Large intestine (tissue), 3 donors: ENCODE results near the gene VPS39. TPM values are rescaled to one million over a fixed set of nuclear protein-coding genes. Genes with fewer than 3 reads are reported as not detected.

Experiments
- DNase-seq, 2 donors: peaks; one replicate each; pipeline versions ENCODE4 v3.0.0 to v3.0.0-alpha.2; 2013
- H3K27ac ChIP-seq: one replicate; pipeline ENCODE4 v1.5.1; 2013; ENCODE audit warnings: low read length
- H3K27me3 ChIP-seq: 2 replicates; pipeline ENCODE4 v1.6.1; 2013; ENCODE audit warnings: low read length; ENCODE audit not compliant: control insufficient read depth, insufficient read depth
- H3K36me3 ChIP-seq: 2 replicates; pipeline ENCODE4 v1.6.1; 2013; ENCODE audit warnings: low read length; ENCODE audit not compliant: control insufficient read depth, insufficient read depth
- H3K4me1 ChIP-seq: one replicate; pipeline ENCODE4 v1.6.1; 2013; ENCODE audit warnings: low read length; ENCODE audit not compliant: control insufficient read depth, insufficient read depth
- H3K4me3 ChIP-seq: one replicate; pipeline ENCODE4 v1.5.1; 2013; ENCODE audit warnings: low read length
- H3K9me3 ChIP-seq: one replicate; pipeline ENCODE4 v1.6.1; 2013; ENCODE audit warnings: mild to moderate bottlenecking, low read depth, low read length, moderate library complexity; ENCODE audit not compliant: control insufficient read depth
- WGBS: methylation state at CpG from one replicate; pipeline ENCODE4 v1.1.5; 2013; ENCODE audit warnings: low lambda C conversion rate; ENCODE audit not compliant: insufficient coverage; 5-methylcytosine and 5-hydroxymethylcytosine counted together
- polyA plus RNA-seq: library from polyadenylated mRNA; unstranded; fragments of 120-200 nt; gene quantifications from one replicate; pipeline ENCODE4 v1.2.1, GENCODE V29; 2013

The VPS39 gene
- polyA plus RNA-seq, 1 donor, result 59.6 TPM

GRCh38 chr15:42147431-42147735 is 60.7 kb downstream of the VPS39 start:
- Histone ChIP-seq H3K4me1 (no peaks in the 10 kb centered on the region), H3K36me3 (no peaks in the 10 kb centered on the region), H3K4me3 (no peak overlapping the region), H3K9me3 (no peaks in the 10 kb centered on the region), H3K27me3 (no peaks in the 10 kb centered on the region), H3K27ac (no peak overlapping the region)
- DNase-seq, result no peak
- WGBS, result no CpG with 5 or more reads among the region's 4 CpGs

GRCh38 chr15:42146551-42147430 is 61.3 kb downstream of the VPS39 start:
- no peak overlapping the region for H3K4me3 ChIP-seq
- no peak overlapping the region for H3K27ac ChIP-seq
- no peaks in the 10 kb centered on the region for H3K9me3 ChIP-seq
- no CpG with 5 or more reads among the region's 24 CpGs for WGBS
- DNase-seq, result peak in 1 of 2 donors; percentile 47
- no peaks in the 10 kb centered on the region for H3K36me3 ChIP-seq
- no peaks in the 10 kb centered on the region for H3K4me1 ChIP-seq
- no peaks in the 10 kb centered on the region for H3K27me3 ChIP-seq

DNA sequence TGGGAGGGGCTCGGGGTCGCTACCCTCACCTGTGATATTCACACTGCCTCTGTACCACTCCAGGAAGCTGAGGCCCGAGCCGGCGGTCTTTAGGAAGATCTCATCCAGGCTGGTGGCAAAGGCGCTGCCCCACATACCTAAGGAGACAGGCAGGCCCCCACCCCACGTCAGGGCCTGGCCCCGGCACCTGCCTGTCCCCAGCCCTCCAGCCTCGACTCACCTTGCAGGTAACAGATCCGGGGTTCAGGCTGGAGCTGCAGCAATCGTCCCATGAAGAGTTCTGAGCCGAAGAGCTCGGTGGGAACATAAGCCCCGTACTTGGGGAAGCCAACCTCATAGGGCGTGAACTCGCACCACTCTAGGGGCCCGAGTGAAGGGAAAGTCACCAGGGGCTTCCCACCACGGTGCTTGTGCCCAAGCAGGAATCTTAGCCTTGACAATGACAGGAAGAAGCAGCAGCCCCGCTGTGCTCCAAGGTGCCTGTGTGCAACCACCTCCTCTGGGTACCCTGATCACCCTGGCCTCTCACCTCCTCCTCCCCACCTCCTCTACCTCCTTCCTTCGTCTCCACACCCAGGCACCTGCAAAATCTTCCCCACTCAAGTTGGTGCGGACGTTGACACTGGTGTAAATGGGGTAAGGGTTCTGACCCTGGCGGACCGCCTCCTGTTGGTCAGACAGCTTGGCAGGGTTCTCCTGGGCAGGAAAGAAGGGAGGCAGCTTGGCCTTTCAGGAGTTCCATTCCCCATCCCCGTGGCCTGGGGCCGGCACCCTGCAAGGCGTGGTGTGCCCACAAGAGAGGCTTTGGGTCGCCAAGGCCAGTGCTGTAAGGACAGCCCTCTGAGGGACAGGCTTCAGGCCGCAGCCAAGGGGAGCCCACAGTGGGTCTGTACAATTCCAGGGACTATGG is 62.3 kb downstream of the VPS39 start:
- no peak overlapping the region for H3K27ac ChIP-seq
- DNase-seq, result no peak
- no CpG with 5 or more reads among the region's 29 CpGs for WGBS
- no peaks in the 10 kb centered on the region for H3K4me1 ChIP-seq
- H3K4me3 ChIP-seq, result no peak overlapping the region
- no peaks in the 10 kb centered on the region for H3K36me3 ChIP-seq
- no peaks in the 10 kb centered on the region for H3K27me3 ChIP-seq
- H3K9me3 ChIP-seq, result peaks cover 2% of the 10 kb centered on the region

DNA sequence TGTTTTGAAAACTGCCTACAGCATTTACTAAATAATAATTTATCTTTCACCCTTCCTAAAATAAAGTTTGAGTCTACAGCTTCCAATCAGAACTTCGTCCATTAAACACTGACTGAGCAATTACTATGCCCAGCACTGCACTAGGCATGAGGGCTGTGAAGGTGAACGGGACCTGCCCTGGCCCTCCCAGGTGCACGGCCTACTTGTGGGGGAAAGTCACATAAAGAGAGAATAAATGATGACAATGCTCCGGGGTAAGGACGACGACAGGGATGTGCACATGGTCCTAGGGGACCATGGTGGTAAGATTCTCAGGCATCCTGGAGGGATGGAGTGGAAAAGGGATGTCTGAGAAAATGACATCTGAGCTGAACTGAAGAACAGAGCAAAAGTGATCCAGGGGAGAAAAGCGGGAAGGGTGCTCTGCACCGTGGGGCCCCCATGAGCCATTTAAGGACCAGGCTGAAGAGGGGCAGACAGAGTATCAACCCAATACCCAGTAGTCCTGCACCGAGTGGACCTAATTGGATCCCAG is 63.2 kb downstream of the VPS39 start:
- 67% methylated on average over 1 of the region's 9 CpGs for WGBS
- DNase-seq, result no peak
- H3K27ac ChIP-seq, result no peak overlapping the region

GRCh38 chr15:42143866-42144625 is 64.1 kb downstream of the VPS39 start:
- H3K9me3 ChIP-seq, result peaks cover 18% of the 10 kb centered on the region
- no peaks in the 10 kb centered on the region for H3K27me3 ChIP-seq
- no peak for DNase-seq
- H3K27ac ChIP-seq, result no peak overlapping the region
- H3K4me1 ChIP-seq, result peaks cover 4% of the 10 kb centered on the region
- no peaks in the 10 kb centered on the region for H3K36me3 ChIP-seq
- H3K4me3 ChIP-seq, result no peak overlapping the region
- WGBS, result no CpG with 5 or more reads among the region's 18 CpGs

More for the DNA sequence above, 63.2 kb downstream of the VPS39 start:
- Histone ChIP-seq H3K4me1 (no peaks in the 10 kb centered on the region), H3K27me3 (no peaks in the 10 kb centered on the region), H3K4me3 (no peak overlapping the region), H3K36me3 (no peaks in the 10 kb centered on the region), H3K9me3 (peaks cover 10% of the 10 kb centered on the region)

DNA sequence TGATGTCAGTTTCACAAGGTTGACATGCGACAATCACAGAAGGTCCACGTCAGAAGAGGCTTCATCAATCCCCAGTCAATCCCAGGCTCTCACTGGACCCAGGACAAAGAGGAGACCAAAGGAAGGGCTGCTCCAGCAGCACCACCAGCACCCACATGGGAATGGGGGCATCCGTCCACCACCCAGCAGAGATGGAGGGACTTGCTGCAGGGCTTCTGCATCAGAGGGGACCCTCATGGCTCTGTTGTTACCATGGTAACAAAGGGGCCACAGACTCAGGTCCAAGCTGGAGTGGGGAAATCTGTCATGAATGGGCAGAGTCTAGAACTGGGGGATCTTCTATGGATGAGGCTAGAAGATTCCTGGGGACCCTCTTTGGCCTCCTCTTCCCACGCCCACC is 64.7 kb downstream of the VPS39 start:
- no CpG with 5 or more reads among the region's 4 CpGs for WGBS
- Histone ChIP-seq H3K36me3 (no peaks in the 10 kb centered on the region), H3K9me3 (peaks cover 23% of the 10 kb centered on the region), H3K27me3 (no peaks in the 10 kb centered on the region), H3K27ac (no peak overlapping the region), H3K4me3 (no peak overlapping the region), H3K4me1 (peaks cover 4% of the 10 kb centered on the region)
- no peak for DNase-seq

DNA sequence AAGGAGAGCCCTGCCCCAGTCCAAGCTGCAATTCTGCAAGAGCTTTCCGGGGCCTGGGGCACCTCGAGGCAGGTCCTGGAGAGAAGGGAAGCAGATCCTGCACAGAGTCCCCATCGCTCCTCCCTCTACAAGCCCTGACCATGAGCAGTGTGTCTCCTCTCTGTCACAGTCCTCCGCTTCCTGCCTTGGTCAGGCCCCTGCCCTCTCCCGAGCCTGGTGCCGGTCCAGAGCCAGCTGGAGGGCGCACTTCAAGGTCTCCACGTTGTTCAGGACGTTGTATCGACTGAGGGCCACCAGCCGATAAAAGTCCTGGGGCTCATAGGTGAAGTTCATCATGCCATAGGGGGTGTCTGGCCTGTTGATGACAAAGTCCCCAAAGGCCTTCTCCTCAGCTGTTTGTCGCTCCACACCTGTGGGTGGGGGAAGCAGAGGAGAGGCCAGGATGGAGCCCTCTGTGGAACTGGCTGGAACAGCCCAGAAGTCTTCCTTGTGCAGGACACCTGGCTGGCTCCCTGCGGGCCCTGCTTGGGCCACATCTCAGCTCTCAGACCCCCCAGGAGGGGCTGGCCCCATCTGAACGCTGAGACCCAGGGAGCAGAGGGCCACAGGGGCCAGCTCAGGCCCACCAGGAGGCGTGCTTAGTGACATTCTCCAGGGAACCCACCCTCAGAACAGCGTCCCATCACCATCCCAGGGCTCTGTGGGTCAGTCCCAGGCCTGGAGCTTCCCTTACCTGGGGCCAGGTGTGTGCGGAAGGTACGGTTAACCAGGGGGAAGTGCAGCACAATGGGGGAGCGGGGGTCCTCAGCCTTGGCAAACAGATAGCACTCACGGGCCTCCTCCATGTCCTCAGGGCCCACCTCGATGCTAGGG is 66.1 kb downstream of the VPS39 start:
- Histone ChIP-seq H3K27ac (no peak overlapping the region), H3K4me3 (no peak overlapping the region), H3K36me3 (no peaks in the 10 kb centered on the region), H3K9me3 (peaks cover 32% of the 10 kb centered on the region), H3K27me3 (no peaks in the 10 kb centered on the region), H3K4me1 (peaks cover 4% of the 10 kb centered on the region)
- no CpG with 5 or more reads among the region's 21 CpGs for WGBS
- DNase-seq, result no peak

GRCh38 chr15:42141246-42141645 is 66.9 kb downstream of the VPS39 start:
- Histone ChIP-seq H3K4me3 (no peak overlapping the region), H3K36me3 (no peaks in the 10 kb centered on the region), H3K27ac (no peak overlapping the region), H3K9me3 (peaks cover 32% of the 10 kb centered on the region), H3K4me1 (peaks cover 4% of the 10 kb centered on the region), H3K27me3 (no peaks in the 10 kb centered on the region)
- WGBS, result no CpG with 5 or more reads among the region's 7 CpGs
- no peak for DNase-seq

DNA sequence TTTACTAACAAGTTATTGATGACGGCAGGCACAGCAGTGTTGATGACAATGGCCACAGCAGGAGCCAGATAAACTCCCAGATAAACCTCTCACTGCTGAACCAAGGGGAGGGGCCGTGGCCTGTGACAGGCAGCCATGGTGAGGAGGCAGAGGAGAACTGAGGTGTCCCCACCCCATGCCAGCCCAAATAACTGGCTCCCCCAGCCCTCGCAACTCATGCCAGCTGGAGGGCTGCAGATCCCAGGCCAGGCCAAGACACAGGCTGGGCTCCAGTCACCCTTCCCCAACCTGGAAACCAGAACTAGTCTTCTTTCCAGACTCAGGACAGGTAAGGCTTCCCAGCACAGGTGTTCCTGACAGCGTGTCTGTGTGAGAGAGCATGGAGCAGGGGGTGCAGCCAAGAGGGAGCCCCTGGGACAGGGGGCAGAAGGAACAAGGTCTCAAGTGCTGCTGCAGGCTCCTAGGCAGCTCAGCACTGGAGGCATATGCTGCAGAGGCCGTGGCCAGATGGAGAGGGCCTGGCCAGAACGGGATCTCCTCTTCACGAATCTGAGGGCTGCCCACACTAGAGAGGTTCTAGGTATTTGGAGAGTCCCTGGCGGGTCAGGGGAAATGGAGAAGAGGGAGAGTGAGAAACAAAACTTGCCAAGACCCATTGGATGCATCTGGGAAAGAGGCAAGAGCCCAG is 67.6 kb downstream of the VPS39 start:
- Histone ChIP-seq H3K4me3 (no peak overlapping the region), H3K27ac (no peak overlapping the region), H3K27me3 (no peaks in the 10 kb centered on the region), H3K9me3 (peaks cover 32% of the 10 kb centered on the region), H3K36me3 (no peaks in the 10 kb centered on the region), H3K4me1 (peaks cover 4% of the 10 kb centered on the region)
- 100% methylated on average over 1 of the region's 8 CpGs for WGBS
- no peak for DNase-seq
